Esophagus mucosa (tissue), 1 donor: ENCODE results near the gene HCFC1. TPM values are rescaled to one million over a fixed set of nuclear protein-coding genes. Genes with fewer than 3 reads are reported as not detected.

Source experiments
- ATAC-seq: fragments of 200-7000 bp; cut with Tn5 transposase; one replicate; pipeline ENCODE4 v1.9.1; 2020
- total RNA-seq: library from RNA; stranded (reverse); gene quantifications from one replicate; pipeline ENCODE4 v1.2.4, GENCODE V29; 2023
- donor health status: DM: yes; HTN: yes; CAD: no.

The HCFC1 gene
- total RNA-seq, 1 donor from 2014 or later, result 33.0 TPM

- no peak for ATAC-seq
Observed at GRCh38 chrX:153956044-153956907, 15.3 kb downstream of the HCFC1 start.

GRCh38 chrX:153955228-153955732 lies 16.3 kb downstream of the HCFC1 start:
- no peak for ATAC-seq

DNA sequence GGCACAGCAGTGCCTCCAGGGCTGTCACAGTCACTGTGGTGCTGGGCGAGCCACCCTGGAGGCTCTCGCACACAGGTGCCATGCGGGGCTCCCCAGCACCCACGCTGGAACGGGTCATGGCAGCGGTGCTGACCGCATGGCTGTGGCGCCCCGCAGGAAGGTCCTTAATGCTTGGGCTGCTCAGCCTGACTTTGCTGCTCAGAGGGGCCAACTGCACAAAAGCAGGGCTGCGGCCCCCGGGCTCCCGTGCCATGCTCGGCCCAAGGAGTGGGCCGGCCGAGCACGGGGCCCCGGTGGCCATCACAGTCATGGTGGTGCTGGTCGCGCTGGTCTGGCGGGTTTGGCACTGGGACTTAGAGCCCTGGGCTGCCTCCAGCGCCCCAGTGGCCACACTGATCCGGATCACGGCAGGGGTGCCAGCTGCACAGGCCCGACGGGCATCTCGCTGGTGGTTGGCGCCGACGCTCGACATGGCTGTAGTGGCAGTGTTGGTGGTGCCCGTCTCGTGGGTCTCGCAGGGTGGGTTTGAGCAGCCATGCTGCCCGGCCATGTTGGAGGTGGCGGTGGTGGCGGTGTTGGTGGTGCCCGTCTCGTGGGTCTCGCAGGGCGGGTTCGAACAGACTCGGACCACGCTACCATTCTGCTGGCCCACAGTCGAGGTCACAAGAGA lies 16.9 kb downstream of the HCFC1 start:
- no peak for ATAC-seq

DNA sequence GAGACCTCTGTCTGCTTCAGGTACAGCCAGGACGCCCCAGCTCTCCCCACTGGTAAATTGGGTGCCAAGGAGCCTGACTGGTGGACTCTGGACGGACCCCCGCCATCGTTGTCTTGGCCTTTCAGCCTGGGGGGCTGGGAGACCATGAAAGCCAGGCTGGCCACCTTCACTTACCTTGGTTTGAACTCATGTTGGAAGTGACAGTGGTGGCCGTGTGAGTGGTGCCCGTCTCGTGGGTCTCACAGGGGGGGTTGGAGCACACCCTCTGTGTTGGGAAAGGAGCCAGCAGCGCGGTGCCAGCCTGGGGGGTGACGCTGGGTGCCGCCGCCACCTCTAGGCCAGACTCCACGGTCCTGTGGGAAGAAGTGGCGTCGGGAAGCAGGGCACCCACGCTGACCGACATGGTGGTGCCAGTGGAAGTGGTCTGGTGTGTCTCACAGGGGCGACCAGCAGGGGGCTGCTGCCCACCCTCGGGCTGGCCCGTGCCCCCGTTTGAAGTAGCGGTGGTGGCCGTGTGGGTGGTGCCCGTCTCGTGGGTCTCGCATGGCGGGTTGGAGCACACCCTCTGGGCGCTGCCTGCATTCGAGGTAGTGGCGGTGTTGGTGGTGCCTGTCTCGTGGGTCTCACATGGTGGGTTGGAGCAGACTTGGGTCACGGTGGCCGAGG lies 17.6 kb downstream of the HCFC1 start:
- ATAC-seq, result no peak

DNA sequence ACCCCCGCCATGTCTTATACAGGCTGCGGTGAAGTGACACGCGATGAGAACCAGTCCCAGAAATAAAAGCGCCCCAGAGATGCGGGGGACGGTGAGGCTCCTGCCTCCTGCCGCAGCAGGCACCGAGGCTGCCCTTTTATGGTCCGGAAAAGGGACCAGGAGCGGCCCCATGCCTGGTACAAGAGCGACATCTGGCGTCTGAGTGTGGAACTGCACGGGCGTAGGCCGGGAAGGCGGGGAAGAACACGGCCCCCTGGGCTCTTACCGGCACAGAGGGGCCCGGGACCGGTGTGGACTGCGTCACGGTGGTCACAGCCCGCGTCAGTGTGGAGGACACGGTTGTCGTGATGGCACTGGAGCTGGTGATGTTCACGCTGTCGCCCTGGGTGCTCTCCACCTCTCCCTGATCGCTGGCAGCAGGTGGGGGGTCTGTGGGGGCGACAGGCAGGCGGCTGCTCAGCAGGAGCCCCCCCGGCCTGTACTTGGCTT lies 18.2 kb downstream of the HCFC1 start:
- ATAC-seq, result peak; percentile 78

DNA sequence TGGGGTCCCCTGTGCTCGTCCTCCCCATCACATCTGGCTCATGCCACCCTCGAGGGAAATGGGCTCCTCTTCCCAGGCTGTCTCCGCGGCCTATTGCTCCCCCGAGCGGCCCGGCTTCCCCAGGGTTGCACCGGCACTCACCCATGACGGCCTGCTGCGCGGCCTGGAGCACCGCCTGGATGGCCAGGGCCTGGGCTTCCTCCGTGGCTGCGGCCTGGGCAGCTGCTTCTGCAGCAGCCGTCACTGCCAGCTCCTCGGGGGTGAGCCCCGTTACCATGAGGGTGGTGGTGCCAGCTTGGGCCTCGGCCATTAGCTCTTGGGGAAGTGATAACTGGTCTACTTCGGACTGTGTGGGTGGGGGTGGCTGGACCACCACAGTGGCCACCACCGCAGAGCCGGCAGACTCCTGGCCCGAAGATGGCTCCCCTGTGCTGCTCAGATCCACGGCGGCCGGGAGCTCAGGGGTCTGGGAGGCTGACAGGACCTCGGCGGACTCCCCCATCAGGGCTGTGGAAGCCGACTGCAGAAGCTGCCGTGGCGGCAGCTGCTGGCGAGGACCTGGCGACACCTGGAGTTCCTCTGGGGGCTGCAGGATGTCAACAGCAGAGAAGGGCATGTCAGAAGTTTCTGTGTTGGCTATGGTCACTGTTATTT lies 19.1 kb downstream of the HCFC1 start:
- ATAC-seq, result no peak

GRCh38 chrX:153951683-153952372 lies 19.8 kb downstream of the HCFC1 start:
- no peak for ATAC-seq

DNA sequence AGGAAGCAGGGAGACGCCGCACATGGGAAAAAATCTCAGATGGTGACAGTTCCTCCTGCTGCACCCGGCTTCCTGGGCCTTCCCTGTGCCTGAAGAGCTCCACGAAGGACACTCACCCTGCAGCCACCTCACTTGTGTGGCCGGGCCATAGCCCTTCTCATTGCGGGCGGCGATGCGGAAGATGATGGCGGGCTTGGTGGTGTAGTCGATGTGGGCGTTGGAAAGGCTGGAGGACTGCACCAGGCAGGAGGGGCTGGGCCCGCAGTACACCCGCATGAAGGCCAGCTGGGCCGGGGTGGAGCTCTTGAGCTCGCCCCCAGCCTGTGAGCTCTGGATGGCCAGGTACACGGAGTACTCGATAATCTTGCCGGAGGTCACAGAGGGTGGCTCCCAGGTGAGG lies 21.5 kb downstream of the HCFC1 start:
- no peak for ATAC-seq

DNA sequence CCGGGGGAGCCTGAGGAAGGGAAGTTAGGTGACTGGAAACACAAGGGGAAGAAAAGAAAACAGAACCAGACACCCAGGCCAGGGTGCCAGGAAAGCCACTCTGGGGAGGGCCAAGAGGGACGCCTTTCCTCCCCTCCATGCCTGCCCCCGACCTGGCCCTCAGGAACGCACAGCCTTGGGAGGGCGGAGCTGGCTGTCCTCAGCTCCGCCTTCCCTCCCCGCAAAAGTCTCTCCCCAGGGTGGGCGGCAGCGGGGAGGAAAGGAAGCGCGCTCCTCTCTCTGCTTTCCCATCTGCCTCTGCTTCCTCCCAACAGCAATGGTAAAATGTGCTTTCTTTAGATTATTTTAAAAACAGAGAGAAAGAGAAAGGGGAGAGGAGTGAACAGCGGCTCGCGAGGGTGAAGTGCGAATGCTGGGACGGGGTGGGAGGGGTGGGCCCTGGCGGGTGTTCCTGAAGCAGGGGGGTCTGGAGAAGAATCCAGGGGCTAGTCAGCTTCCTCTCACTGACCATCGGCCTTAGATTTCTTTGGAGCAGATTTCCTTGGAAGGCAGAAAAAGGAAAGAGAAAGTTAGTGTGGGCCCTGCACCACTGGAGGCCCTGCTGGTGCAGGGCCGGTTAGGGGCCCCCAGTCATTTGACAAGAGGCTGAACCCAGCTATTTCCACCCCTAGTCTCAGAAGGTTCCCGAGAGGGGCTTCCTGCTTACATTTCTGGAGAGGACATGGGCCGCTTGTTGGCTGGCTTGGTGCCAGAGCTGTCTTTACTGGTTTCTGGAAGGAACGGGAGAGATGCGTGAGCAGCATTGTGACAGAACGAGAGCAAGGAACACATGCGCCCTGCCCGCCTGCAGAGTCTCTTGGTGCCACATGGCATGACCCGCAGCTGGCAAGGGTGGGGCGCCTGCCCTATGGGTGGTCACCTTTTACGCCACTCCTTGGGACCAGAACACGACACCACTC lies 22.5 kb downstream of the HCFC1 start:
- ATAC-seq, result no peak

DNA sequence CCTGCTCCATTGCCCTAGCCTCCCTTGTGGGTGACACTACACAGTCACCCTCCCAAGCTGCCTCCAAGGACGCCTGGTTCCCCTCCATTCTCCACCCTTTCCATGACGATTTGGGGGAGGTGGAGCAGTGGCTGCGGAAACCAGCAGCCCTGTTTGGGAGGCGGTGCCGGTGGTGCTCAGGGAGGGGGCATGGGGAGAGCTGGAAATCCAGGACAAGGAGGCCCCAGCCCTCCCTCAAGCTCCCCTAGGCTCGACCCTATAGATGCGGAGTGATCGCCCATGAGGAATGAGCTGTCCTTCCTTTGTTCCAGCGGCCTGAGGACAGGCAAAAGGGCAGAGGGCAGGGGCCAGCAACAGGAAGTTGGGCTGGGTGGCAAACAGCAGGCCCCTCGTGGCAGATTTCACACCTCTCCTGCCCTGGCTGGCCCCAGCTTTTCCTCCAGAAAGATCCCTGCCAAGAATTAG lies 23.6 kb downstream of the HCFC1 start:
- no peak for ATAC-seq

GRCh38 chrX:153947009-153947769 lies 24.4 kb downstream of the HCFC1 start:
- ATAC-seq, result peak; percentile 78

DNA sequence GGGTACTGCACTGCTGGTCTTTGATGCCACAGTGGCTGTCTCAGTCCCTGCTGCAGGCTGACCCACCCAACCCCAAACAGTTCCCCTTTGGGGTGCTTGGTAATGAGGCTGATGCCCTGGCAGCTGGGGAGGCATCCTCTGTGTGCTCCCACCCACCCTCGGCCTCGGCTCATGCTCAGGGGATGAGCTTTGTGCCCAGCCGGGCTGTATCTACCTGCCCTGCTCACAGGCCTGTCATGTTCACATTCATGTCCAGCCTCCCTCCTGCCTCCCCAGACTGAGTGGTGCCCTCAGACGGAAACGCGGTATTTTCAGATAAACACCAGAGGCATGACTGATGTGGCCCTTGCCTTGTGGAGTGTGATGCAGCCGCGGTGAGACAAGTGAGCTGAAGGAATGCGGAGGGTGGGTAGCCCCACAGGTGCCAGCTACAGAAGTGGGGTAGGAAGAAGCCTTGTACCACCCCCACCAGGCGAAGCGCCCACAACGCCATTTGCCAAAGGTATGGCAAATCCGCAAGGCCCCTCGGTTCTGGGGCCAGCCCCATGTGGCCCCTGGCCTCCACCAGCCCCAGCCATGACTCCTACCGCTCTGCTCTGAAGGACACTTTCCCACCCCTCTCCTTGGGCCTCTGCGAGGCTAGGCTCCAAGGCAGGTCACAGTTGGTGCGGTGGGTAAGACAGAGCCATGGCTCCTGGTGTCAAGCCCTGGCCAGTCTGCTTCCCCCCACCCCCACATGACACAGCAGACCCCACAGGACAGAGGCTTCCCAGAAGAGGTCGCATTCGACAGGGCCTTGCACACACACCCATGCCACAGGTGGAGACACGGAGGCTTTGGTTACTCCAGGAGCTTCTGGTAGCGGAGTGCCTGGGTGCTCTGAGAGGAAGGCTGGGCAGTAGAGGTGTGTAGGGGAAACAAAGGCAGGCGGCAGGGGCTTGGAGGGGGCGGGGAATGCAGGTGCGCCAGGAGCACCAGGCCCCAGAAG lies 25.4 kb downstream of the HCFC1 start:
- no peak for ATAC-seq

DNA sequence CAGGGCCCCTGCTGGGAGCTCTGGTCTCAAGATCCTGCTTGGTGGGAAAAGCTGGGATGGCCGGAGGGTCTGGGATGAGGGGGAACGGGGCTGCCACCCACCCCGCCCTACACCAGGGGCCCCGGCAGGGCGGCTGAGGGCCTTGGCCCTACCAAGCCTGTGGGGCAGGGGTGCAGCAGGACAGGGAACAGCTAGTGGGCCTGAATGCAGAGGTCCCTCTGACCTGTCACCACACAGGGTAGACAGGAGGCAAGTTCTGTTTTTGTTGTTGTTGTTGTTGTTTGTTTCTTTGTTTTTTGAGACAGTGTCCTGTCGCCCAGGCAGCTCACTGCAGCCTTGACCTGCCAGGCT lies 26.8 kb downstream of the HCFC1 start:
- no peak for ATAC-seq

- no peak for ATAC-seq
Observed at GRCh38 chrX:153944140-153944799, 27.3 kb downstream of the HCFC1 start, which contains the start of gene RENBP. Gene RENBP (minus strand): TSS chrX:153944643. CDS start chrX:153944610, 33 bp downstream.

DNA sequence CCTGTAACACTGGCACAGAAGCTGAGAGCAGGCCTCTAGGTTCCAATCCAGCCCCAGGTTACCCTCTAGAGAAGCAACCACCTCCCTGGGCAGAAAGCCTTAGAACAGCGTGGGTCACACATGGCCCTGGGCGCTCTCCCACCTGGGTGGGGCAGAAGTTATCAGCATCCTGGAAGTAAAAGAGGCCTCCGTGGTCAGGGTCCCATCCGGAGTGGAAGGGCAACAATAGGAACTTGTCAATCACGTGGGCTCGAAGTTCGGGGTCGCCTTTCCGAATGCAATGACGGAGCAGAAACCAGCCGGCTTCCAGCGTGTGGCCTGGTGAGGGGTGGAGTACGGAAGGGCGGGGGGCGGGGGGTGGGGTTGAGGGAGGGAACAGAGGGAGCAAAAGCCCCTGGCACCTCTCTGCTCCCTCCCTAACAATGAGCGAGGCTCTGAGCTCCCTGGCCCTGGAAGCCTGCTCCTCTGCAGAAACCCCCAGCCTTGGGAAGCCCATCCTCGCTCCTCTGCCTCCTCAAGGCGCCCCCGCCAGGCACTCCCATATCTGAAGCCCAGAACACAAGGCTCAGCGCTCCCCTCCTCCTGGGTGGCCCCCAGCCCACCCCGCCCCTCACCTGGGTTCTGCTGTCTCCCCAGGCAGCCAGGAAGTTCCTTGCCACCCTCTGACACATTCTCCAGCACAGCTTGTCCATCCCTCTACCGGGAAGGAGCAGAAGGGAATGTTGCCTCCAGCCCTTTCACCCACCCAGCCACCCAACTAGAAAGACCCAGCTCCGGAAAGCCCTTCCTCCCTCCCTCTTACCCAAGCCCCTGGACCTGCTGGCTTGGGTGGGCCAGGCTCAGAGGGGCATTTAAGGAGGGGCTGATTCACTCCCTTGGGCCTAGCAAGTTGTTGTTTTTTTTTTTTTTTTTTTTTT lies 30.0 kb downstream of the HCFC1 start:
- ATAC-seq, result no peak

GRCh38 chrX:153939573-153939972 lies 32.0 kb downstream of the HCFC1 start:
- ATAC-seq, result no peak
